ENCODE data around the gene LAMA2. TPM values are rescaled to one million over a fixed set of nuclear protein-coding genes. Genes with fewer than 3 reads are reported as not detected.

LAMA2 gene
- polyA plus RNA-seq, 3 donors, result not detected

- H3K9me3 Mint-ChIP-seq, result peaks cover 0 to 4% (median 0%) of the 10 kb centered on the region in 7 donors
- no peaks in the 10 kb centered on the region for H3K4me1 ChIP-seq (ENCODE audit: control insufficient read depth in 1 of 2, insufficient read depth in 2 of 2, low read length in 2 of 2)
- H3K9ac ChIP-seq (ENCODE audit: insufficient read depth, low read length, poor library complexity, severe bottlenecking), result no peak overlapping the region
- H4K20me1 ChIP-seq (ENCODE audit: insufficient read depth, low read length), result no peaks in the 10 kb centered on the region
- no peak overlapping the region for H3K4me3 ChIP-seq (replicated peaks in 1 of 3; ENCODE audit: low read depth in 2 of 3, low read length in 3 of 3)
- DNase-seq, result no peak
- no peaks in the 10 kb centered on the region for H3K9me3 ChIP-seq (replicated peaks in 1 of 2; ENCODE audit: control insufficient read depth in 1 of 2, insufficient read depth in 1 of 2, low read length in 2 of 2)
- H3K36me3 ChIP-seq (replicated peaks in 1 of 2; ENCODE audit: control insufficient read depth in 1 of 2, insufficient read depth in 2 of 2, low read length in 2 of 2), result no peaks in the 10 kb centered on the region
- H3K4me1 Mint-ChIP-seq, result no peaks in the 10 kb centered on the region
- H3K27ac Mint-ChIP-seq, result no peak overlapping the region
- H3K79me2 ChIP-seq (ENCODE audit: insufficient read depth, low read length), result no peaks in the 10 kb centered on the region
- WGBS (ENCODE audit: insufficient coverage), result 30% methylated on average over 2 of the region's 2 CpGs
- H3K27ac ChIP-seq (ENCODE audit: low read depth in 1 of 2, low read length in 2 of 2), result no peak overlapping the region
- no peaks in the 10 kb centered on the region for H3K27me3 ChIP-seq (ENCODE audit: control insufficient read depth in 2 of 2, insufficient read depth in 2 of 2, low read length in 2 of 2)
- H3K4me2 ChIP-seq (replicated peaks; ENCODE audit: extremely low read depth, low read length, poor library complexity, severe bottlenecking), result no peak overlapping the region
- no peak for TF ChIP-seq CTCF (IDR thresholded peaks at IDR 0.05)
- no peak overlapping the region for H3K4me3 Mint-ChIP-seq
- no peaks in the 10 kb centered on the region for H3K27me3 Mint-ChIP-seq (ENCODE audit: low read depth in 3 of 3)
- H2AFZ ChIP-seq (ENCODE audit: insufficient read depth, low read depth, low read length, poor library complexity, severe bottlenecking), result no peak overlapping the region
- no peaks in the 10 kb centered on the region for H3K36me3 Mint-ChIP-seq
- intact Hi-C loops (cut with micrococcal nuclease), result no loop called here
Observed at GRCh38 chr6:129542705-129543104, 659.8 kb downstream of the LAMA2 start.

- H3K4me2 ChIP-seq (replicated peaks; ENCODE audit: extremely low read depth, low read length, poor library complexity, severe bottlenecking), result no peak overlapping the region
- no peaks in the 10 kb centered on the region for H3K79me2 ChIP-seq (ENCODE audit: insufficient read depth, low read length)
- no peaks in the 10 kb centered on the region for H3K36me3 ChIP-seq (replicated peaks in 1 of 2; ENCODE audit: control insufficient read depth in 1 of 2, insufficient read depth in 2 of 2, low read length in 2 of 2)
- no peaks in the 10 kb centered on the region for H3K27me3 Mint-ChIP-seq (ENCODE audit: low read depth in 3 of 3)
- H3K4me1 ChIP-seq (ENCODE audit: control insufficient read depth in 1 of 2, insufficient read depth in 2 of 2, low read length in 2 of 2), result no peaks in the 10 kb centered on the region
- H2AFZ ChIP-seq (ENCODE audit: insufficient read depth, low read depth, low read length, poor library complexity, severe bottlenecking), result no peak overlapping the region
- intact Hi-C loops (cut with micrococcal nuclease), result no loop called here
- H3K9me3 Mint-ChIP-seq, result peaks cover 0 to 6% (median 0%) of the 10 kb centered on the region in 7 donors
- WGBS (ENCODE audit: insufficient coverage), result no CpG with 5 or more reads among the region's 2 CpGs
- no peak overlapping the region for H3K4me3 Mint-ChIP-seq
- H3K9ac ChIP-seq (ENCODE audit: insufficient read depth, low read length, poor library complexity, severe bottlenecking), result no peak overlapping the region
- no peaks in the 10 kb centered on the region for H3K9me3 ChIP-seq (replicated peaks in 1 of 2; ENCODE audit: control insufficient read depth in 1 of 2, insufficient read depth in 1 of 2, low read length in 2 of 2)
- no peaks in the 10 kb centered on the region for H3K27me3 ChIP-seq (ENCODE audit: control insufficient read depth in 2 of 2, insufficient read depth in 2 of 2, low read length in 2 of 2)
- TF ChIP-seq CTCF (IDR thresholded peaks at IDR 0.05), result no peak
- no peaks in the 10 kb centered on the region for H3K36me3 Mint-ChIP-seq
- no peak overlapping the region for H3K27ac ChIP-seq (ENCODE audit: low read depth in 1 of 2, low read length in 2 of 2)
- no peak overlapping the region for H3K27ac Mint-ChIP-seq
- H3K4me1 Mint-ChIP-seq, result no peaks in the 10 kb centered on the region
- DNase-seq, result no peak
- H3K4me3 ChIP-seq (replicated peaks in 1 of 3; ENCODE audit: low read depth in 2 of 3, low read length in 3 of 3), result no peak overlapping the region
- no peaks in the 10 kb centered on the region for H4K20me1 ChIP-seq (ENCODE audit: insufficient read depth, low read length)
Observed at GRCh38 chr6:129543981-129544380, 661.0 kb downstream of the LAMA2 start.
